HuH-7 (cell line): Measurements from ENCODE around the gene RNF17.

Experiments used
- DNase-seq: peaks from one replicate; pipeline ENCODE4 v3.0.0; 2011; ENCODE audit warnings: low spot score

RNF17 gene

DNA sequence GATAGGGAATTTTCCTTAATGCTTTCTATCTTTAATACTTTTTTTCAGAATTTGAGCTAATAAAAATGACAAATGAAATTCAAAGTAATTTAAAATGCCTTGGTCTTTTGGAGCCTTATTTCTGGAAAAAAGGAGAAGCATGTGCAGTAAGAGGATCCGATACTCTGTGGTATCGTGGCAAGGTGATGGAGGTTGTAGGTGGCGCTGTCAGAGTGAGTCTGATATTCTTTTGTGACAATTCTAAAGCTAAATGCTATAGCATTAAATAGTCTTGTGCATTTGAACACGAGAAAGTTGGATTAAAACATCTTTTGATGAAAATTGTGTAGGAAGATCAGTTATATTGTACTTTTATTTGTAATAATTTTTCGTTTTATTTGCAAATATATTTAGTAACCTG is 95.0 kb downstream of the RNF17 start:
- DNase-seq: no peak

DNA sequence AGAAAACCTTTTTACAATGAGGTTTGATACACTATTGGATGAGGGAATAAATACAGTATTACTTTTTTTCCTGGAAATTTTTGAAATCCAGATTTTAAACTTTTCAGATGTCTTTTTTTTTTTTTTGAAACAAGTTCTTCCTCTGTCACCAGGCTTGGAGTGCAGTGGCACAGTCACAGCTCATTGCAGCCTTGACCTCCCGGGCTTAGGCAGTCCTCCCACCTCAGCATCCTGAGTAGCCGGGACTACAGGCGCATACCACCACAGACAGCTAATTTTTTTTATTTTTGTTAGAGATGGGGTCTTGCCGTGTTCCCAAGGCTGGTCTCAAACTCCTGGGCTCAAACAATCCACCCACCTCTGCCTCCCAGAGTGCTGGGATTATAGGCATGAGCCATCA is 96.8 kb downstream of the RNF17 start:
- no peak for DNase-seq

DNA sequence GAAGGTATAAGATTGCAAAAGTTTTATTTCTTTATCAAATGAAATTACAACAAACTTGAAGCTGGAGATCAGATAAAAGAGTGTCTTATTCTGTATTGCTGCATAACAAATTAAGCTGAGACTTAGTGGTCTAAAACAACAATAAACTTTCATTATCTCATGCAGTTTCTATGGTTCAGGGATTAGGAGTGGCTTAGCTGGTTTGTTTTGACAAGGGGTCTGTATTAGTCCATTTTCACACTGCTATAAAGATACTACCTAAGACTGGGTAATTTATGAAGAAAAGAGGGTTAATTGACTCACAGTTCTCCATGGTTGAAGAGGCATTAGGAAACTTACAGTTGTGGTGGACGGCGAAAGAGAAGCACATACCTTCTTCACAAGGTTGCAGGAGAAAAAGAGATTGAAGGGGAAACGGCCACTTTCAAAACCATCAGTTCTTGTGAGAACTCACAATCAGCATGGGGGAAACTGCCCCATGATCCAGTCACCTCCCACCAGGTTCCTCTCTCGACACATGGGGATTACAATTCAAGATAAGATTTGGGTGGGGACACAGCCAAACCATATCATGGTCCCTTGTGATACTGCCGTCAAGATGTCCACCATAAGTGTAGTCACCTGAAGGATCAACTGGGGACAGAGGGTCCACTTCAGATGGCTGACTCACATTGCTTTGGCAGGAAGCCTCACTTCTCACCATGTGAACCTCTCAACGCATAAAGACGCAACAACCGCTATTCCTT is 97.8 kb downstream of the RNF17 start:
- DNase-seq: no peak

DNA sequence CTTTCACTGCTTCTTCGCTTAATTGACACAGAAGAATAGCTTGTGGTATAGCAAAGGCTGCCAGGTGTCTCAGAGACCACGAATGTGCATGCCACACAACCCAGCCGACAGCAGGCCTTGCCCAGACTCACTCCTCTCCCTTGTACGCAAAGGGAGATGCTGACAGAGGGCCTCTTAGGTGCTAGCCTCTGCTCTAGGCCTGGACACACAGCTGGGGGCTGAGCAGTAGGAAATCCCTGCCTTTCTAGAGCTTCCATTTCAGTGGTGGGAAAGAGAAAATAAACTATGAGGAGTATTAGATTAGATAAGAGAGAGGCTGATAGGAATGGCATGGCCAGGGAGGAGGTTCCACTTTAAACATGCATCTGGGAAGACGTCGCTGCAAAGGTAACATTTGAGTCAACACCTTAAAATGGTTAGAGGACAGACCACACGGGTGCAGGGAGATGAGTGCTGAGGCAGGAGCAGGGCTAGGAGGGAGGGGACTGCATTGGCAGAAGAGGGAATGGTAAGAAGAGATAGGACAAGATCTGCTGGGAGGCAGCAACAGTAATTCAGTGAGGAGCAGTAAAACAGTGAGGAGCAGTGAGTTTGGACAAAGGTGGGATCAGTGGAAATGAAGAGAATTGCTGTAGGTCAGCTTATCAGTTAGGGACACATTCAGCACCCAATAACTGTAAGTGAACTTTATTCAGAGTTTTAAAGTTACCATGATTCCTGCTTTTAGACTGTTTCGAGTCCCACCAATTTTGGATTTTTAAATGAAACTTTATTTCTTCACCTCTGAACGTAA is 100.0 kb downstream of the RNF17 start:
- no peak for DNase-seq

DNA sequence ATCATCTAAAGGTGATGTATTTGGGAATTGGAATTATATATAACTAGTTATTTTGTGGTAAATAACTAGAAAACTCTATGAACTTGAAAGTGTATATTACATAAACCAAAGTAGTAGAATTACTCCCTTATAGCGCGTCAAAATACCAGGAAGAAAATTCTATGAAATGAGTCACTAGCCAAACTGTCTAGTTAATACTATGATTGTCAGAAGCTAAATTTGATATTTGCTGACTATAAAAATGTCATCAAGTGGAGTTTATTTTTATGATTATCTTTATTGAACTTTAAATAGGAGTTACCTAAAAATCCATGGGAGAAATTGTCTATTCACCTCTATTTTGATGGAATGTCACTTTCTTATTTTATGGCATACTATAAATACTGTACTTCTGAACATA is 100.6 kb downstream of the RNF17 start:
- no peak for DNase-seq

DNA sequence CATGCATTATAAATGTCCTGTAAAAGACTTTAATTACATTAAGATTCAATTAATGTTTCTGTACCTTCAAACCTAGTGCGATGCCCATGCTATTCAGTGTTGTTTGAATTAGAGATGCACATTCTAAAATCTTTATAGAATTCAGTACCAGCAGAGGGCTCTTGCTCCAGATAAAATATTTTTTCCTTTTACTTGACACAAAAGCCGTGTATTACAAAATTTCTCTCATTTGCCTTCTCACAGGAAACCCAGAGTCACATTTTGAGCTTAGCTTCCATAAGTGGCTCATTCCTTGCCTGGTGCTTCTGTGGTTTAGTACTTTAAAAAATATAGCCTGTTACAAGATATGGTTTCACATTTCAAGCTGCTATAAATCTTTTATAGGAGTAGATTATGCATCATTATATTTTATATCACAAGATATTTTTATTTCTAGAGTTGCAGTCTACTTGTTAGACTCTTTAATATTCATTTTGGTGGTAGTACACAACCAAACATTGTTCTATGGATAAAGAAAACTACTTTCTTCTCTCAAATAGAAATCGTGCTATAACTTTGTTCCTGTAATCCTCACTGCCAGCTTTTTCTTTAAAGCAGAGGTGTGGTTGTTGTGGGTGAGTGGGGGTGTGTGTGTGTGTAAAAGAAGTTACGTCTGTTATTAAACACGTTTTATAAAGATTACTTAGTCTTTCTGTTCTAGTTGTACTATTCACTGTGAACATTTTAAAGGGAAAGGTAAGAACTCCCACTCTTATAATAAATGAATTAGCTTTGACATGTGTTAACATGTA is 101.4 kb downstream of the RNF17 start:
- DNase-seq: no peak

DNA sequence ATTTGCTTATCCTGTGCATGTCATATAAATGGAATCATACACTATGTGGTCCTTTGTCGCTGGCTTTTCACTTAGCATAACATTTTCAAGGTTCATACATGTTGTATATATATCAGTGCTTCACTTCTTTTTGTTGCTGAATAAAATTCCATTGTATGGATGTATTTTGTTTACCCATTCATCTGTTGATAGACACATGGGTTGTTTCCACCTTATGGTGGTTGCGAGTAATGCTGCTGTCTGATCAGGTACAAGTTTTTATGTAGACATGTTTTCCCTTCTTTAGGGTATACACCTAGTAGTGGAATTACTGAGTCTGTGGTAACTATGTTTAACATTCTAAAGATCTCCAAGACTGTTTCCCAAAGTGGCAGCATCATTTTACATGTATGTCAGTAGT is 102.5 kb downstream of the RNF17 start:
- DNase-seq: no peak

DNA sequence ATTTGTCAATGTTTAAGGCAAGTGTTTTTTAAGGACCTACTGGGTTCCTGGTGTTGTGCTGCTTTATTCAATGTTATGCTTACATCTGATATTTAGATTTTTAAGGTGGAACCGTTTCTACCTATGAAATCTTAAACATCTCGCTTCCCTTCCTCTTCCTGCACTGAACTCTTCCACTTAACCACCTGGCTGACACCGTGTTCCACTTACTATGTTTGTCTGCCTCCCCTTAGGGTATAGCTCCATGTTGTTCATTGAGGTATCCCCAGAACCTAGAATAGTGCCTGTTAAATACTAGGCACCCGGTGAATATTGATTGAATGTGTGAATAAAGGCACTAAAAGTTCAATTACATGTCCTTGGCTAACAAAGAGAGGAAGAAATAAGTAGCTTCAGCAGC is 104.9 kb downstream of the RNF17 start:
- DNase-seq: no peak

DNA sequence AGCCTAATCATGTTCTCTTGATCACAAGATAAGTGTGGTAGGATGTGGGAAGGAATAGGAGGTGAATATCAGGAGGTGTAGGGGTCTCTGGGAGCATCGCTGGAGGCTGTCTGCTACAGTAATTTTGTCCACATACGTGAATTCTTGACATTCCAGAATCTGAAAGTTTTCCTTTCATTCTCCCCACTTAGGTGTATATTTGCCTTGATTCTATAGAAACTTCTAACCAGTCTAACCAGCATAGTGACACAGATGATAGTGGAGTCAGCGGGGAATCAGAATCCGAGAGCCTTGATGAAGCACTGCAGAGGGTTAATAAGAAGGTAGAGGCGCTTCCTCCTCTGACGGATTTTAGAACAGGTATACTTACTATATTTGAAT is 106.4 kb downstream of the RNF17 start:
- DNase-seq: no peak

DNA sequence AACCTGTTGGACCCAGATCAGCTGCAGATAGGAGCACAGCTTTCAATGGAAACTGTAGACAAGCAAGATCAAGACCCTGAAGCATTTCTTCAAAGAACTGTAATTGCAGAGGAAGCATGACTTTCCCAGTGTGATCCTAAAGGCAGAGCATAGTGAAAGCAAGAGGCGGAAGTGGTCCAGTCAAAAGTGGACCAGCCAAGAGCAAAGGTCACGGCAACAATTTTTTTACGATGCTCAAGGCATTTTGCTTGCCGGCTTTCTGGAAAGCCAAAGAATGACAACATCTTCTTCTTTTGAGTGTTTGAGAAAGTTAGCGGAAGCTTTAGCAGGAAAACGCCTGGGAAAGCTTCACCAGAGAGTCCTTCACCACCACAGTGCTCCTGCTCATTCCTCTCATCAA is 111.6 kb downstream of the RNF17 start:
- no peak for DNase-seq

DNA sequence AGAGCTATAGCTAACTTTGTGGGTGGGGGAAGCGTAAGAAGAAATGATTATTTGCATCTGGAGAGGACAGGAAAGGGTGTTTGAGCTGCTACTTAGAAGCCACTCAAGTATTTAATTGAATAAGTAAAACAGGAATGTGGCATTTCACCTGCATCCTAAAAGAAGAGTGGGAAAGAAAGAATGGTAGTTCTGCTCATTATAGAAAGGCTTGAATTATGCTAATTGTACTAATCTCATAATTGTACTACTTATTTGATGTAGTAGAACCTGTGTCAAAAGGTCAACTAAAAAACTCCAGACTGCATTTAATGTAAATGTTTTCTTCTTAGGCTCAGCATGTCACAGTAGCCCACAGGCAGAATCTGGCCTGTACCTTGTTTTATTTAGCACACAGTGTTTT is 113.6 kb downstream of the RNF17 start:
- no peak for DNase-seq

DNA sequence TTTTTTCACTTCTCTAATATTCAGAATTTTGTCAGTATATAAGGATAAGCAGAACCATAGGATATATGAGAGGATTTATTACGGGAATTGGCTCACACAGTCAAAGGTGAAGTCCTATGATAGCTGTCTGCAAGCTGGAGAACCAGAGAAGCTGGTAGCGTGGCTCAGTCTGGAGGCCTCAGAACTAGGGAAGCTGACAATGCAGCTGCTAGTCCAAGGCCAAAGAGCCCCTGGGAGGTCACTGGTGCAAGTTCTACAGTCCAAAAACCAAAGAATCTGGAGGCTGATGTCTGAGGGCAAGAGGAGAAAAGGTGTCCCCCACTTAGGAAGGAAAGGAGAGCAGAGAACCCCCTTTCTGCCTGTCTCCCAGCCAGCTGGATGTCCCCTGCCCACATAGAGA is 114.4 kb downstream of the RNF17 start:
- DNase-seq: no peak

DNA sequence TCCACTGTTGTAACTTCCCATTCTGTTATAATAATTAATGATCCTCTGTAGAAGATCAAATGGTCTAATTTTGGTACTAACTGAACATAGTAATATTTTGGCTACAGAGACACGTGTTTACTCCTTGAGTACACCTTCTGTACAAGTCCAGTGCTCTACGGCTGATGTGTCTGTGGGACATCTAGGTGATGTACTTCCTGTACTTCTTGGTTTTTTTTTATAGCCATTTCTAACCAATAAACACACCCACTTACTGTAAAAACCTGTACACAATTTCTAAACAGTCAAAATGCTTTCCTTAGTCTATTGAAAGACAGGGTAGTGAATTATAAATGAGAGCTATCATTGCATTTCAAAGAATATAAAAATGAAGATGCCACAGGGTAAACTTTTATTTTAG is 118.7 kb downstream of the RNF17 start:
- no peak for DNase-seq

DNA sequence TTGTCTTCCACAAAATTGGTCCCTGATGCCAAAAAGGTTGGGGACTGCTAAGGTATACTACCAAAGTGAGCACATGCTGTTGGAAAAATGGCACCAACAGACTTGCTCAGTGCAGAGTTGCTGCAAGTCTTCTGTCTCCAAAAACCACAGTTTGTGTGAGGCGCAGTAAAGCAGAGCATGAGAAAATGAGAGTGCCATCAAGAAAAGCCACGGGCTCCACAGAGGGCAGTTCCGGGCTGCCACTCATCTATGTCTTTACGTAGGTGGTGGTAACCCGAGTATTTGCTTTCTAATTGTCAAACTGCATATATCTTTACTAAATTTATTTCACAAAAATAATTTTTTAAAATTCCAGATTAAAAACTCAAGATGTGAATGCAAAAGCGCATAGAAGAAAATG is 123.8 kb downstream of the RNF17 start:
- no peak for DNase-seq

DNA sequence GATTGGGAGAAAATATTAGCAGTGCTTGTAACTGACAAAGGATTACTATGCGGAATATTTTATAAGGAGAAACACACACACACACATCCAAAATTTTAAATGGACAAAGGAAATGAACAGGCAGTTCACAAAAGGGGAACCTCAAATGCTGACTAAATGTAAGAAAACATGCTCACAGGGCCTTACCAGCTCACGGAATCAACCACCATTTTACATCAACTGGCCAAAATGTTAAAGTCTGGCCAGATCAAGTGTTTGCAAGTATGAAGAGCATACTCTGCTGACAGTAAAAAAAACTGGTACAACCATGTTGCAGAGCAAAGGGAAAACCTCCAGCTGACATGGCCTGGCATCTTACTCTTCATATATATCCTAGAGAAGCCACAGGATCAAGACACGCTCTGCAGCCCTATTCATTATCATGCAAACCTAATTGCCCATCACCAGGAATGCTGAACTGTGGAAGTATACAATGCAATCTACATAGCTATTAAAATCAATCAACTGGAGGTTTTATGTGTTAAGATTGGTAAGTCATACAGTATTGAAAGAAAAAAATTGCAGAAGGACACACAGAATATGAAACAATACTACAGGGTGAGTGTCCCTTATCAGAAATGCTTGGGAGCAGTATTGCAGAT is 124.4 kb downstream of the RNF17 start:
- no peak for DNase-seq

DNA sequence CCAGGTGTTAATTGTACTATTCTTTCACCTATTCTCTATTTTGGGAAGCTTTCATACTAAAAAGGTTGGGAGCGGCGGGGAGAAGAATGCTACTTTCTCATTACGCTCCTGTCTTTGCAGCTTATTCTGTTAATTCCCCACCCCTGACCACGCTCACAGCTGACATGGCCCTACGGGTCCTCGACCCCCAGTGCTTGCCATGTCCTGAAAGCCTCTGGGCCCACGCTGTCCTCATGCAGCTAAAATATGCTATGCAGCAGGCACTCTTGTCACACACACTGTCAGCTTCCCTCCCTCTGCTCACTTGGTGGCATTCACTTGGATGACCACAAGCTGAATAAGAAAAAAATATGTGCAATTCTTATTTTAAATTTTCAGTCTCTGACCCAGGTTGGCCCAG is 126.3 kb downstream of the RNF17 start:
- no peak for DNase-seq

DNA sequence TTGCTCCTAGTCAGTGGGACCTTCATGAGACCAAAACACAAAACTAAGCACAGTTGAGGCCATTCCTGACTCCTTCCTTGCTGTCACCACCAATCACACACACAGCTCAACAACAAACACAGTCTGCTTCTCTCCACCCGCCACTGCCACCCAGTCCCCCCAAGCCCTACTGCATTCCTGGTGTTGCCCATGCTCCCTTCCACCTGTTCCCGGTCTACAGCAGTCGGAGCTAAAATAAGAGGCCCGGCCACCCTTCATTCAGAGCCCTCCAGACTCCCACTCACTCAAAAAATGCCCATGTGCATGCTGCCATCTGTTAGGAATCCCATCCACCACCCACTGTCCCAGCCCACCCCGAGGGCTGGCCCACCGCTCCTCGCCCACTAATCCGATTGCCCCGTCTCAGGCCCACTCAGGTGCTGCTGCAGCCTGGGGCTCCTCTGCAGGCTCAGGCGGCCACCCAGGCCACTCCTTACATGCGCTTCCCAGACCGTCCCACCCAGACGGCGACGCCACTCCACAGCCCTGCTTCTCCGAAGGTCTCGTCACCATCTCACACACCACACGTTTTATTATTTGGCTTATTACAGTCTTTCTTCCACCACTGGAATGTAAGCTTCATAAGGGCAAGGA is 127.6 kb downstream of the RNF17 start:
- DNase-seq: no peak

DNA sequence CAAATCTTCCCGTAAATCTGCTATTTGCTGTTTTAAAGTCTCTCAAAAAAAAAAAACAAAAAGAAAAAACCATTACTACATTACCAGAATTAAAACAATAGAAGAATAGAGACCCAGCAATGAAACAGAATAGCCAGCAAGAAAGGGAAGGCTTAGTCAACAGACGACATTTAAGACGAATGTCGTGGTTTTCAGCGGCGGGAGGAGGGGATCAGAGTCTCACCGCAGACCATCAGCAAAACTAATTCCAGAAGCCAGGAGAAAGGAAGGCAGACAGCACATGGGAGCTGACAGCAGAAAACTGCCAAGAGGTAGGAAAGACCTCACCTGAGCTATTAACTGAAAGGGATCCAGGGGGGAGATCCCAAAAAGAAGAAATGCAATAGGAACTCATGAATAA is 128.9 kb downstream of the RNF17 start:
- no peak for DNase-seq

DNA sequence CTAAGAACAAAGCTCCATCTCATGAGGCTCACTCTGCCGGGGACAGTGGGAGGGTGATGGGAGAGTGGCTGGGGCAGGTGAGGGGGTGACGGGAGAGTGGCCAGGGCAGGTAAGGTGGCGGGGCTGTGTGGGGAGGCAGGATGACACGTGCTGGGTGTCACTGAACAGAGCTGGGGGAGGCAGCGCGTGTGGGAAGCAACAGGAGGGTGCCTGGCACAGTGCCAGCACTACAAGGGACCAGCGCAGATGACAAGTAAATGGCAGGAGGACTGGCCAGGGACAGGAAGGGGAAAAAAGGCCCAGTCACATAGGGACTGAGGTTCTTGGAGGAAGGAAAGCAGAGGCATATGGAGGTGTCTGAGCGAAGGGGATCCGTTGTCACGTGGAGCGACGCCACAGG is 129.9 kb downstream of the RNF17 start:
- no peak for DNase-seq

DNA sequence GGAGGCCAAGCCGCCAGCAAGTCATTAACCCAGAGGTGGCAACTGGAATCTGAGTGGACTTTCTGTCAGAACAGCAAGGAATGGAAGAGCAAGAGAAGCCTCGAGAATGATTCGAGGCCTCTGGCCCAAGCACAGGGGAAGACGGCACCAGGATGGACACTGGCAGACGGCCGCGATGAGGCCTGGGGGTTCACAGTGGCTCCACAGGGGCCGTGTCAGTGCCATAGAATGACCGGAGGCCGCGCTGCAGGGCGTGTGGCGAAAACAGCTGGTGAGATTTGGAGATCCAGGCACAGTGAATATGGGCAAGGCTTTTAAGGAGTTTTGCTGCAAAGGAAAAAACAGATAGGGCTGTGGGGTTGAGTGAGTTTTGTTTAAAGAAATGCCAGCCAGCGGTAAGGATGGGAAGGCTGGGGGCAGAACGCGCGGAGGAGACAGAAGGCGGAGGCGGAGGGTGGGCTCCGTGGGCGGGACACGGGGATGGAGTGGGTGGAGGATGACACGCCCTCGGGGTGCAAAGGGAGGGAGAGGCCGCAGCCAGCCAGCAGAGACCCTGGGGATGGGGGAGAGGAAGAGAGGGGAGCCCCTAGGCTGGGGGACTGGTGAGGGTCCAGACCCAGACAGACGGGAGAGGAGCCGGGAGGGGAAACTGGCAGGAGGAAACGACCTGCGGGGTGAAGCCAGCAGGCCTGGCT is 130.5 kb downstream of the RNF17 start:
- no peak for DNase-seq

DNA sequence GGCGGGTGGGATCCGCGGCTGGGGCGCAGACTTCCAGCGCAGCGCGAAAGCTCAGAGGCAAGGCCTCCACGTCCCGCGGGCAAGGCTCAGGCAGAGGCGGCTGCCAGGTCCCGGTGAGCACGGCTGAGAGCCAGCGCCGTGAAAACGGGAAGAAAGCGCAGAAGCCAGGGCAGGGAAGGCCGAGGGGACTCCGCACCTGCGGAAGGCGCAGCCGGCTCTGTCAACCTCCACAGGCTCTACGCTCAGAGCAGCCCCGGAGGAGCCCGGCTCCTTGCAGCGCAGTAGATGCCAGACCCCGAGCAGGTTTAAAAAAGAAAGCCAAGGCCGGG is 131.0 kb downstream of the RNF17 start:
- DNase-seq: no peak

DNA sequence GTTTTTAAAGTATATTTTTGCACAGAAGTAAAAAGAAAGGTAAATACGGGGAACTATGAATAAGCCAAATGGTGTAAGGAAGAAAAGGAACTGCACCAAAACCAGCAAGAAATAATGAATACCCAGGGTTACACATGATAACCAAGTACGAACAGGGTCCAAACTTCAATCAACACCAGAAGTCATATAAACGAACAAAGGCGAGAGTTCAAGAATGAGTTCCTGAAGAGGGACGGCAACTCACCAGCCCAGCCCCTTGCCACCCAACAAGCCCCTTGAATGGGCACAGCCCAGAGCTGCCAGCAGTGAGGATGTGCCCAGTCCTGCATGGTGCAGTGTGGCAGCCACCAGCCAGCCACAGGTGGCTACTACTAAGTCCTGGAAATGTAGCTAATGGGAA is 132.1 kb downstream of the RNF17 start:
- DNase-seq: no peak
